ENCODE data around the gene PRXL2B.

DNA sequence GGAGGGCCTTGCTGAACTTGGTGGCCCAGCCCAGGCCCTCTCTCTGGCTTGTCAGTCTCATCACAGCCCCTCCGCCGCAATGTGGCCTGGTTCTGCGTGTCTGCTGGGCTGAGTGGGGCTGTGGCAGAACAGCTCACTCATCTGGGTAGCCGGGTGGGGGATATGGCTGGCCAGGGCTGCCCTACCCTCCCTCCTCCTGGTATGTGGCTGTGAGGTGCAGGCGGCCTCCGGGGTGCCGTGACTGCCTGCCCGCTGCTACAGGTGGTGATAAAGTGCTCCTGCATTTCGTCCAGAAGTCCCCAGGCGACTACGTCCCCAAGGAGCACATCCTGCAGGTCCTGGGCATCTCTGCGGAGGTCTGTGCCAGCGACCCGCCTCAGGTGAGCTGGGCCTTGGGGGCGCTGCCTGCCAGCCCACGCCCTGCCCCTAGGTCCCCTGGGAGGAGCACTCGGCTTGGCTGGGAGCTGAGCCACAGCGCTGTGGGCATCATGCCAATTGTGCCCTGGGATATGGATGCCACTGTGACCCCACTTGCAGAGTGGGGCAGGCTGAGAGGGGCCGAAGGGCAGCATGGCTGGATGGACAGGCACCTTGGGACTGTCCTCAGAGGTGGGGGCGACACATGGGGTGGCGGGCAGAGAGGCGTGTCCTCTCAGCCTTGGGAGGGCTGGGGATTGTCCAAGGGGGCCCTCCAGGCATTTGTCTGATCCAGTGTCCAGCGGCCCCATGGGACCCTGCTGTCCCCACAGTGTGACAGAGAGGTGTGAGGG lies 2.3 kb downstream of the PRXL2B start:
- TF ChIP-seq POLR2A (IDR thresholded peaks at IDR 0.05; ENCODE audit: low read length) (no peak), GATA1 (IDR thresholded peaks at IDR 0.05; ENCODE audit: low read depth, low read length) (no peak)
